Measurements from ENCODE around the gene TRIM63. TPM values are rescaled to one million over a fixed set of nuclear protein-coding genes. Genes with fewer than 3 reads are reported as not detected.

TRIM63 gene
- total and polyA plus RNA-seq, 2 of the 8 experiments (the other 6 are each of a cell fraction or from before 2014, with no cell fraction given), result not detected

- TF ChIP-seq SP4 (IDR thresholded peaks at IDR 0.05; ENCODE audit: low read length), result no peak
Observed at GRCh38 chr1:26084844-26085243, 17.4 kb upstream of the TRIM63 start (continued).

Data from H1 (cell line).